Stimulated activated memory B cell treated with anti-CD40 and anti-IgM and Interleukin-4, amounts not matched to agents 10 μg/mL and 1 μg/mL and 100 μg/mL, for 72 hours (primary cell): Measurements from ENCODE around the gene CEP350.

ENCODE experiments used
- ATAC-seq: fragments of 150-1000 bp; cut with Tn5 transposase; 2 replicates; pipeline ENCODE4 v1.10.0; 2021
- H3K27ac Mint-ChIP-seq: one replicate; pipeline ENCODE4 v1.8.0; 2022; ENCODE audit warnings: mild to moderate bottlenecking, mixed read lengths
- H3K27me3 Mint-ChIP-seq: one replicate; pipeline ENCODE4 v1.8.0; 2022; ENCODE audit warnings: mixed read lengths
- H3K36me3 Mint-ChIP-seq: one replicate; pipeline ENCODE4 v1.8.0; 2022; ENCODE audit warnings: mixed read lengths
- H3K4me1 Mint-ChIP-seq: one replicate; pipeline ENCODE4 v1.8.0; 2022; ENCODE audit warnings: mixed read lengths
- H3K4me3 Mint-ChIP-seq: one replicate; pipeline ENCODE4 v1.8.0; 2022; ENCODE audit warnings: mild to moderate bottlenecking, moderate library complexity, mixed read lengths
- H3K9me3 Mint-ChIP-seq: one replicate; pipeline ENCODE4 v1.8.0; 2022; ENCODE audit warnings: mixed read lengths

Gene CEP350

GRCh38 chr1:179968284-179968993 is 13.8 kb downstream of the CEP350 start:
- ATAC-seq: no peak
- Mint-ChIP-seq H3K36me3 (peaks cover 16% of the 10 kb centered on the region), H3K27ac (peak overlapping the region; percentile 28), H3K27me3 (no peaks in the 10 kb centered on the region), H3K4me1 (peaks cover 63% of the 10 kb centered on the region), H3K9me3 (peaks cover 3% of the 10 kb centered on the region), H3K4me3 (no peak overlapping the region)

- no peak overlapping the region for H3K4me3 Mint-ChIP-seq
- peaks cover 3% of the 10 kb centered on the region for H3K9me3 Mint-ChIP-seq
- no peaks in the 10 kb centered on the region for H3K27me3 Mint-ChIP-seq
- peaks cover 63% of the 10 kb centered on the region for H3K4me1 Mint-ChIP-seq
- H3K27ac Mint-ChIP-seq: peak overlapping the region; percentile 28
- H3K36me3 Mint-ChIP-seq: peaks cover 15% of the 10 kb centered on the region
- ATAC-seq: no peak
Observed at GRCh38 chr1:179968994-179969919, 14.6 kb downstream of the CEP350 start.

- Mint-ChIP-seq H3K4me3 (no peak overlapping the region), H3K9me3 (peaks cover 3% of the 10 kb centered on the region), H3K36me3 (peaks cover 15% of the 10 kb centered on the region), H3K27me3 (no peaks in the 10 kb centered on the region), H3K4me1 (peaks cover 63% of the 10 kb centered on the region), H3K27ac (no peak overlapping the region)
- no peak for ATAC-seq
Observed at GRCh38 chr1:179969962-179970361, 15.4 kb downstream of the CEP350 start.

GRCh38 chr1:179971563-179972496 is 17.2 kb downstream of the CEP350 start:
- peaks cover 72% of the 10 kb centered on the region for H3K4me1 Mint-ChIP-seq
- no peaks in the 10 kb centered on the region for H3K27me3 Mint-ChIP-seq
- no peak for ATAC-seq
- H3K27ac Mint-ChIP-seq: no peak overlapping the region
- peaks cover 3% of the 10 kb centered on the region for H3K9me3 Mint-ChIP-seq
- H3K36me3 Mint-ChIP-seq: peaks cover 21% of the 10 kb centered on the region
- no peak overlapping the region for H3K4me3 Mint-ChIP-seq

- peaks cover 3% of the 10 kb centered on the region for H3K9me3 Mint-ChIP-seq
- peak overlapping the region; percentile 0 for H3K4me3 Mint-ChIP-seq
- peaks cover 26% of the 10 kb centered on the region for H3K36me3 Mint-ChIP-seq
- peaks cover 71% of the 10 kb centered on the region for H3K4me1 Mint-ChIP-seq
- H3K27ac Mint-ChIP-seq: peak overlapping the region; percentile 6
- no peak for ATAC-seq
- no peaks in the 10 kb centered on the region for H3K27me3 Mint-ChIP-seq
Observed at GRCh38 chr1:179973198-179974110, 18.8 kb downstream of the CEP350 start.

- H3K36me3 Mint-ChIP-seq: peaks cover 33% of the 10 kb centered on the region
- peaks cover 3% of the 10 kb centered on the region for H3K9me3 Mint-ChIP-seq
- H3K4me1 Mint-ChIP-seq: peaks cover 66% of the 10 kb centered on the region
- no peak overlapping the region for H3K27ac Mint-ChIP-seq
- no peak overlapping the region for H3K4me3 Mint-ChIP-seq
- no peaks in the 10 kb centered on the region for H3K27me3 Mint-ChIP-seq
- ATAC-seq: no peak
Observed at GRCh38 chr1:179976970-179977651, 22.5 kb downstream of the CEP350 start.

GRCh38 chr1:179978199-179979079 is 23.8 kb downstream of the CEP350 start:
- H3K27me3 Mint-ChIP-seq: no peaks in the 10 kb centered on the region
- no peaks in the 10 kb centered on the region for H3K9me3 Mint-ChIP-seq
- no peak for ATAC-seq
- no peak overlapping the region for H3K27ac Mint-ChIP-seq
- peaks cover 55% of the 10 kb centered on the region for H3K4me1 Mint-ChIP-seq
- no peak overlapping the region for H3K4me3 Mint-ChIP-seq
- peaks cover 28% of the 10 kb centered on the region for H3K36me3 Mint-ChIP-seq

GRCh38 chr1:179984101-179984500 is 29.5 kb downstream of the CEP350 start:
- Mint-ChIP-seq H3K36me3 (peaks cover 26% of the 10 kb centered on the region), H3K4me1 (peaks cover 23% of the 10 kb centered on the region), H3K27ac (no peak overlapping the region), H3K27me3 (no peaks in the 10 kb centered on the region), H3K4me3 (no peak overlapping the region), H3K9me3 (no peaks in the 10 kb centered on the region)
- no peak for ATAC-seq

- H3K4me1 Mint-ChIP-seq: peaks cover 14% of the 10 kb centered on the region
- no peaks in the 10 kb centered on the region for H3K27me3 Mint-ChIP-seq
- no peaks in the 10 kb centered on the region for H3K9me3 Mint-ChIP-seq
- H3K4me3 Mint-ChIP-seq: no peak overlapping the region
- H3K36me3 Mint-ChIP-seq: peaks cover 18% of the 10 kb centered on the region
- ATAC-seq: no peak
- H3K27ac Mint-ChIP-seq: no peak overlapping the region
Observed at GRCh38 chr1:179984942-179985341, 30.3 kb downstream of the CEP350 start.

GRCh38 chr1:179990847-179991246 is 36.2 kb downstream of the CEP350 start:
- Mint-ChIP-seq H3K27me3 (no peaks in the 10 kb centered on the region), H3K36me3 (peaks cover 37% of the 10 kb centered on the region), H3K27ac (no peak overlapping the region), H3K4me3 (no peak overlapping the region), H3K9me3 (no peaks in the 10 kb centered on the region), H3K4me1 (peaks cover 7% of the 10 kb centered on the region)
- ATAC-seq: no peak

- Mint-ChIP-seq H3K27ac (peak overlapping the region; percentile 22), H3K27me3 (no peaks in the 10 kb centered on the region), H3K9me3 (no peaks in the 10 kb centered on the region), H3K36me3 (peaks cover 52% of the 10 kb centered on the region), H3K4me3 (no peak overlapping the region), H3K4me1 (peaks cover 22% of the 10 kb centered on the region)
- no peak for ATAC-seq
Observed at GRCh38 chr1:179995576-179995975, 41.0 kb downstream of the CEP350 start.

- ATAC-seq: no peak
- Mint-ChIP-seq H3K9me3 (no peaks in the 10 kb centered on the region), H3K4me1 (peaks cover 22% of the 10 kb centered on the region), H3K36me3 (peaks cover 52% of the 10 kb centered on the region), H3K4me3 (no peak overlapping the region), H3K27ac (no peak overlapping the region), H3K27me3 (no peaks in the 10 kb centered on the region)
Observed at GRCh38 chr1:179996099-179996498, 41.5 kb downstream of the CEP350 start.

GRCh38 chr1:180000575-180000974 is 46.0 kb downstream of the CEP350 start:
- peaks cover 29% of the 10 kb centered on the region for H3K36me3 Mint-ChIP-seq
- H3K4me3 Mint-ChIP-seq: no peak overlapping the region
- H3K4me1 Mint-ChIP-seq: peaks cover 16% of the 10 kb centered on the region
- ATAC-seq: no peak
- H3K27ac Mint-ChIP-seq: peak overlapping the region; percentile 12
- no peaks in the 10 kb centered on the region for H3K27me3 Mint-ChIP-seq
- no peaks in the 10 kb centered on the region for H3K9me3 Mint-ChIP-seq
